C4-2B (cell line): ENCODE data around the gene SEZ6L2.

Experiments
- H3K27ac ChIP-seq: fragments of 450-650 bp; 2 replicates; pipeline ENCODE4 v1.5.1; 2017
- ZFX ChIP-seq: fragments of 450-650 bp; IDR thresholded peaks from 2 replicates; pipeline ENCODE4 v1.6.1; 2017
- TF ChIP-seq, protein P1 (sequence below): fragments of 450-650 bp; conservative IDR thresholded peaks from 2 replicates; pipeline ENCODE4 v1.5.1; 2017; ENCODE audit warnings: mild to moderate bottlenecking

The SEZ6L2 gene

DNA sequence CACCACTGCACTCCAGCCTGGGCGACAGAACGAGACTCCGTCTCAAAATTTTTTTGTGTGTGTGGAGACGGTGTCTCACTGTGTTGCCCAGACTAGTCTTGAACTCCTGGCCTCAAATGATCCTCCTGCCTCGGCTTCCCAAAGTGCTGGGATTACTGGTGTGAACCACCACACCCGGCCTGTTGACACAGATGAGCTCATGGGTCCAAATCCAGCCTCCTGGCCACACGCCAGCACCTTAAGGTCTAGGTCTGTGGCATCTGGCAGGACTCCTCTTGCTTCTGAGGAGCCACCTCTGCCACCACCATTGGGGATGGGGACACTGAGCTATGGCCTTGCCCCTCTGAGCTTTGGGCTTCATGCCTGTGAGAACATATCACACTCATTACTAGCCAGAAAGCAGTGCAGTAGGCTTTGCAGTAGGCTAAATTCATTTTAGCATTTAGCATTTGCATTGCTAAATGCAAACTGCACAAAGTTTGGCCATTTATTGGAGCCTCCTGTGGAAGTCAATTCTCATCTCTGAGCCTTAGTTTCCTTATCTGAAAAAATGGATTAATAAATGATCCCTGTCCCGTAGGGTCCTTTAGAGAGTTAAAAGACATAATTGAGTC lies 30.8 kb downstream of the SEZ6L2 start:
- TF ChIP-seq ZFX, result no peak
- TF ChIP-seq, protein P1, sequence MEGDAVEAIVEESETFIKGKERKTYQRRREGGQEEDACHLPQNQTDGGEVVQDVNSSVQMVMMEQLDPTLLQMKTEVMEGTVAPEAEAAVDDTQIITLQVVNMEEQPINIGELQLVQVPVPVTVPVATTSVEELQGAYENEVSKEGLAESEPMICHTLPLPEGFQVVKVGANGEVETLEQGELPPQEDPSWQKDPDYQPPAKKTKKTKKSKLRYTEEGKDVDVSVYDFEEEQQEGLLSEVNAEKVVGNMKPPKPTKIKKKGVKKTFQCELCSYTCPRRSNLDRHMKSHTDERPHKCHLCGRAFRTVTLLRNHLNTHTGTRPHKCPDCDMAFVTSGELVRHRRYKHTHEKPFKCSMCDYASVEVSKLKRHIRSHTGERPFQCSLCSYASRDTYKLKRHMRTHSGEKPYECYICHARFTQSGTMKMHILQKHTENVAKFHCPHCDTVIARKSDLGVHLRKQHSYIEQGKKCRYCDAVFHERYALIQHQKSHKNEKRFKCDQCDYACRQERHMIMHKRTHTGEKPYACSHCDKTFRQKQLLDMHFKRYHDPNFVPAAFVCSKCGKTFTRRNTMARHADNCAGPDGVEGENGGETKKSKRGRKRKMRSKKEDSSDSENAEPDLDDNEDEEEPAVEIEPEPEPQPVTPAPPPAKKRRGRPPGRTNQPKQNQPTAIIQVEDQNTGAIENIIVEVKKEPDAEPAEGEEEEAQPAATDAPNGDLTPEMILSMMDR, result no peak
- no peak overlapping the region for H3K27ac ChIP-seq

GRCh38 chr16:29864205-29864604 lies 35.1 kb downstream of the SEZ6L2 start:
- TF ChIP-seq, protein P1, result no peak
- TF ChIP-seq ZFX, result no peak
- H3K27ac ChIP-seq, result peak overlapping the region; percentile 86; the same call in 1 of the 2 replicates

- TF ChIP-seq, protein P1, result peak; percentile 40; the same call in 1 of the 2 replicates
- TF ChIP-seq ZFX, result no peak
- peak overlapping the region; percentile 86 for H3K27ac ChIP-seq
Measured at GRCh38 chr16:29863669-29863984, 35.7 kb downstream of the SEZ6L2 start.

GRCh38 chr16:29862884-29863668 lies 36.3 kb downstream of the SEZ6L2 start, which contains the start of gene CDIPT:
TSS of gene CDIPT (minus strand) at chr16:29863226. CDS start at chr16:29862857, 369 bp downstream.
- peak within 1 kb of the TSS; percentile 86 for H3K27ac ChIP-seq
- TF ChIP-seq ZFX, result peak; percentile 47; the same call in 1 of the 2 replicates
- TF ChIP-seq, protein P1, result peak; percentile 87

GRCh38 chr16:29862383-29862883 lies 36.9 kb downstream of the SEZ6L2 start:
- H3K27ac ChIP-seq, result peak overlapping the region; percentile 86
- TF ChIP-seq, protein P1, result no peak
- TF ChIP-seq ZFX, result peak; percentile 73; the same call in 1 of the 2 replicates

DNA sequence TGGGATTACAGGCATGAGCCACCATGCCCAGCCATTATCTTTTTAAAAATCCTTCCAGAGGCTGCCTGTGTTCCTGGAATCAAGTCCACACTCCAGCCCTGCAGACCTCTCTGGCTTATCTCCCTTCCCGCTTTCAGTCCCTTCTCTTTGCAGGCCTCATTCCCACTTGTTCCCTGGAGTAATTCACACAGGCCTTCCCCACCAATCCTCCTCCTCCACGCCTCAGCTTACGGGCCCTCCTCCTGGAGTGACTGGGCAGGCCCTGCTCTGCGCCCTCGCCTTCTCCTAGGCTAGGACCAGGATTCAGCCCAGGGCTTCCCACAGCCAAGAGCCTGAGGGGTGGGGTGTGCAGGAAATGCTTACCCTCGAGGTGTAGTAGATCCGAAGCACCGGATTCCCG lies 39.1 kb downstream of the SEZ6L2 start:
- TF ChIP-seq ZFX, result no peak
- TF ChIP-seq, protein P1, result no peak
- H3K27ac ChIP-seq, result no peak overlapping the region

GRCh38 chr16:29858974-29859373 lies 40.4 kb downstream of the SEZ6L2 start:
- TF ChIP-seq, protein P1, result no peak
- no peak for TF ChIP-seq ZFX
- peak overlapping the region; percentile 58 for H3K27ac ChIP-seq
